HG02973 (cell line): ENCODE data around the gene SNHG17.

ENCODE experiments used
- ATAC-seq: cut with Tn5 transposase; IDR thresholded peaks from one replicate; pipeline ENCODE4 v1.9.1; 2021; ENCODE audit warnings: moderate library complexity; ENCODE audit not compliant: unreplicated experiment

SNHG17 gene

GRCh38 chr20:38377039-38377685 is 58.0 kb downstream of the SNHG17 start:
- no peak for ATAC-seq

- no peak for ATAC-seq
Observed at GRCh38 chr20:38373898-38374297, 61.2 kb downstream of the SNHG17 start.

GRCh38 chr20:38373231-38373867 is 61.8 kb downstream of the SNHG17 start:
- ATAC-seq: no peak

- ATAC-seq: no peak
Observed at GRCh38 chr20:38372806-38373205, 62.3 kb downstream of the SNHG17 start.
